GM12865 (cell line): ENCODE results near the gene CHST6.

Experiments
- DNase-seq: peaks from one replicate; pipeline ENCODE4 v3.0.0; 2010; ENCODE audit warnings: low read depth
- H3K4me3 ChIP-seq: 2 replicates; pipeline ENCODE4 v1.5.1; 2011; ENCODE audit warnings: mild to moderate bottlenecking, low read depth, low read length, control low read depth
- CTCF ChIP-seq: IDR thresholded peaks from 2 replicates; pipeline ENCODE4 v1.5.1; 2011; ENCODE audit warnings: low read length, control low read depth, low read depth, inconsistent platforms; ENCODE audit not compliant: insufficient read depth; ENCODE audit errors: missing control alignments

The CHST6 gene

GRCh38 chr16:75526032-75526790 is 31.0 kb upstream of the CHST6 start:
- no peak for TF ChIP-seq CTCF
- no peak for DNase-seq
- H3K4me3 ChIP-seq = no peak overlapping the region

DNA sequence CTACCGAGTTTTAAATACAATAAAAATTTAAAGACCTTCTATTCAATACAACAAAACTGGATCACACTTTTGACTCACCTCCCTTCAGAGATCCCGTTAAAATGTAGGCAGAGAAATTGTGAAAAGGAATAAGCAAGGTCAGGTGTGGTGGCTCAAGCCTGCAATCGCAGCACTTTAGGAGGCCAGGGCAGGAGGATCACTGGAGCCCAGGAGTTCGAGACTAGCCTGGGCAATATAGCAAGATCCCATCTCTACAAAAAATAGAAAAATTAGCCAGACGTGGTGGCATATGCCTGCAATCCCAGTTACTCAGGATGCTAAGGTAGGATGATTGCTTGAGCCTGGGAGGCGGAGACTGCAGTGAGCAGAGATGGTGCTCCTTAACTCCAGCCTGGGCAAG is 23.9 kb upstream of the CHST6 start:
- no peak overlapping the region for H3K4me3 ChIP-seq
- DNase-seq = no peak

GRCh38 chr16:75516189-75516966 is 21.1 kb upstream of the CHST6 start:
- peak overlapping the region; percentile 95 for H3K4me3 ChIP-seq
- DNase-seq = peak; percentile 23

More for the DNA sequence above, 23.9 kb upstream of the CHST6 start:
- no peak for TF ChIP-seq CTCF

- TF ChIP-seq CTCF = no peak
- H3K4me3 ChIP-seq = no peak overlapping the region
- no peak for DNase-seq
Observed at GRCh38 chr16:75514296-75514695, 19.1 kb upstream of the CHST6 start.

DNA sequence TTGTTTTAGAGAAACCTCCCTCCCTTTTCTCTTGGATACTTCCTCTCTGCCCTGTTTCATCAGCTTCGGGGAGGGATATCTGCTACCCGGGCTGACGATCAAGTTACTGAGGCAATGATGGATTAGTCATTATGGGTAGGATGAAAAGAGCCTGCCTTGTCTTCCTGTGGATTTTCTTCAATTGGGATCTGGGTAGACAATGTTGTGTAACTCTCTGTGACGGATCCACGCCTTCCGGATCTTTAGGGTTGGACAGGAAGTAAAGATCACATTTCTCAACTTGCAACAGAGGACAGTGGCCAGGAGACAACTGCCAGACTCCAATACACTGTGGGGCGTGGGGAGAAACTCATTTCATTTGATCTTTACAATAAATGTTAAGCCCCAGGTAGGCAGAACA is 11.3 kb upstream of the CHST6 start:
- DNase-seq = no peak
- no peak for TF ChIP-seq CTCF
- no peak overlapping the region for H3K4me3 ChIP-seq

- H3K4me3 ChIP-seq = no peak overlapping the region
- TF ChIP-seq CTCF = no peak
- DNase-seq = no peak
Observed at GRCh38 chr16:75506107-75506506, 10.9 kb upstream of the CHST6 start.

DNA sequence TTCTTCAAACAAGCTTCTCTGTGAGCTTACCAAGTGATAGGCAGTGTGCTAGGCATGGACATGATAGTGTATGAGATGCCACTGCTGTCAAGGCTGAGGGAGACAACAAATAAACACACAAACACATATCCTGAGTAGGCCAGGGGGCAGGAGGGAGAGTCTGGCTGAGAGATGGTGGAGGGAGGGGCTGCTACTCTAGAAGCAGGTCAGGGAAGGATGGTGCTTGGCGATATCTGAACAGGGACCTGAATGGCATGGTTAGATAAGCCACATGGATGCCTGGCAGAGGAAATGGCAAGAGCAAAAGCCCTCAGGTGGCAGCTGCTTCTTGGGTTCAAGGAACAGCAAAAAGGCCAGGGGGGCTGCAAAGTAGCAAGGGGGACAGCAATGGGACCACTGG is 8.6 kb upstream of the CHST6 start:
- no peak for TF ChIP-seq CTCF

More for the DNA sequence above, 8.6 kb upstream of the CHST6 start:
- no peak for DNase-seq
- H3K4me3 ChIP-seq = no peak overlapping the region
